H9 (cell line): ENCODE measurements around the gene HDAC6. TPM values are rescaled to one million over a fixed set of nuclear protein-coding genes. Genes with fewer than 3 reads are reported as not detected.

Experiments
- DNase-seq: peaks from one replicate; pipeline ENCODE4 v3.0.0-alpha.2; 2017
- H2AFZ ChIP-seq: one replicate; pipeline ENCODE4 v1.6.1; 2013; ENCODE audit warnings: mild to moderate bottlenecking, low read length, control low read depth, moderate library complexity
- H2AK5ac ChIP-seq: 2 replicates; pipeline ENCODE4 v1.6.1; 2013; ENCODE audit warnings: low read length, control low read depth, mixed read lengths; ENCODE audit not compliant: insufficient read length
- H2BK120ac ChIP-seq: one replicate; pipeline ENCODE4 v1.6.1; 2013; ENCODE audit warnings: low read depth, mild to moderate bottlenecking, low read length, control low read depth, inconsistent platforms; ENCODE audit not compliant: poor library complexity, severe bottlenecking
- H2BK12ac ChIP-seq: 2 replicates; pipeline ENCODE4 v1.6.1; 2013; ENCODE audit warnings: low read length, control low read depth, mixed read lengths, low read depth; ENCODE audit not compliant: insufficient read length
- H2BK15ac ChIP-seq: 2 replicates; pipeline ENCODE4 v1.6.1; 2013; ENCODE audit warnings: low read depth, low read length, control low read depth
- H2BK20ac ChIP-seq: one replicate; pipeline ENCODE4 v1.6.1; 2013; ENCODE audit warnings: low read depth, mild to moderate bottlenecking, low read length, control low read depth, inconsistent platforms; ENCODE audit not compliant: poor library complexity, severe bottlenecking
- H2BK5ac ChIP-seq: 2 replicates; pipeline ENCODE4 v1.6.1; 2013; ENCODE audit warnings: low read length, control low read depth, mixed read lengths; ENCODE audit not compliant: insufficient read length
- H3K14ac ChIP-seq: 2 replicates; pipeline ENCODE4 v1.6.1; 2013; ENCODE audit warnings: low read length, control low read depth; ENCODE audit not compliant: insufficient read depth
- H3K18ac ChIP-seq: 2 replicates; pipeline ENCODE4 v1.6.1; 2013; ENCODE audit warnings: low read depth, mild to moderate bottlenecking, mixed read lengths, low read length, control low read depth; ENCODE audit not compliant: insufficient read length
- H3K23ac ChIP-seq: 2 replicates; pipeline ENCODE4 v1.6.1; 2013; ENCODE audit warnings: low read length, control low read depth, mixed read lengths, low read depth; ENCODE audit not compliant: insufficient read length
- H3K23me2 ChIP-seq: 2 replicates; pipeline ENCODE4 v1.6.1; 2013; ENCODE audit warnings: low read depth, mild to moderate bottlenecking, mixed read lengths, low read length, control low read depth; ENCODE audit not compliant: insufficient read length, poor library complexity, severe bottlenecking
- H3K27ac ChIP-seq: 2 replicates; pipeline ENCODE4 v1.5.1; 2013; ENCODE audit warnings: low read length, control low read depth, mixed read lengths, low read depth; ENCODE audit not compliant: insufficient read length
- H3K27me3 ChIP-seq: 2 replicates; pipeline ENCODE4 v1.6.1; 2013; ENCODE audit warnings: low read length, control low read depth, inconsistent platforms; ENCODE audit not compliant: insufficient read depth
- H3K4ac ChIP-seq: 2 replicates; pipeline ENCODE4 v1.6.1; 2013; ENCODE audit warnings: low read depth, mild to moderate bottlenecking, control low read depth, inconsistent platforms, low read length, moderate library complexity
- H3K4me1 ChIP-seq: 2 replicates; pipeline ENCODE4 v1.6.1; 2013; ENCODE audit warnings: low read length, control low read depth, inconsistent platforms; ENCODE audit not compliant: insufficient read depth
- H3K4me2 ChIP-seq: 2 replicates; pipeline ENCODE4 v1.6.1; 2013; ENCODE audit warnings: low read length, control low read depth, mixed read lengths; ENCODE audit not compliant: insufficient read length, insufficient read depth
- H3K56ac ChIP-seq: 2 replicates; pipeline ENCODE4 v1.6.1; 2013; ENCODE audit warnings: low read depth, mild to moderate bottlenecking, mixed read lengths, low read length, control low read depth; ENCODE audit not compliant: insufficient read length
- H3K79me1 ChIP-seq: 2 replicates; pipeline ENCODE4 v1.6.1; 2013; ENCODE audit warnings: low read depth, mild to moderate bottlenecking, moderate library complexity, low read length, control low read depth, inconsistent platforms; ENCODE audit not compliant: insufficient read depth, poor library complexity, severe bottlenecking
- H3K79me2 ChIP-seq: 2 replicates; pipeline ENCODE4 v1.6.1; 2013; ENCODE audit warnings: low read length, control low read depth, inconsistent platforms; ENCODE audit not compliant: insufficient read depth
- H3K9ac ChIP-seq: 2 replicates; pipeline ENCODE4 v1.6.1; 2013; ENCODE audit warnings: low read length, control low read depth, mixed read lengths; ENCODE audit not compliant: insufficient read length; ENCODE audit errors: extremely low read depth
- H3K9me3 ChIP-seq: one replicate; pipeline ENCODE4 v1.6.1; 2013; ENCODE audit warnings: low read depth, low read length, inconsistent platforms; ENCODE audit not compliant: control insufficient read depth
- H3T11ph ChIP-seq: one replicate; pipeline ENCODE4 v1.6.1; 2013; ENCODE audit warnings: mild to moderate bottlenecking, low read length, control low read depth, inconsistent platforms
- H4K20me1 ChIP-seq: one replicate; pipeline ENCODE4 v1.6.1; 2013; ENCODE audit not compliant: control insufficient read depth, insufficient read length, insufficient read depth
- H4K5ac ChIP-seq: 2 replicates; pipeline ENCODE4 v1.6.1; 2013; ENCODE audit warnings: low read depth, mild to moderate bottlenecking, mixed read lengths, low read length, control low read depth; ENCODE audit not compliant: insufficient read length
- H4K8ac ChIP-seq: replicated peaks from 2 replicates; pipeline ENCODE4 v1.6.1; 2013; ENCODE audit warnings: low read length, control low read depth, mixed read lengths, low read depth; ENCODE audit not compliant: insufficient read length
- H4K91ac ChIP-seq: 2 replicates; pipeline ENCODE4 v1.6.1; 2013; ENCODE audit warnings: low read depth, mild to moderate bottlenecking, moderate library complexity, mixed read lengths, low read length, control low read depth; ENCODE audit not compliant: insufficient read length
- H3K27ac Mint-ChIP-seq, 3 experiments: 2 replicates in 2 of 3; 3 replicates in 1 of 3; pipeline ENCODE4 v1.8.0; 2020 to 2021; ENCODE audit warnings: mixed read lengths in 3 of 3, mild to moderate bottlenecking in 1 of 3, moderate library complexity in 1 of 3
- H3K27me3 Mint-ChIP-seq: 2 replicates; pipeline ENCODE4 v1.8.0; 2021; ENCODE audit warnings: low read depth, mild to moderate bottlenecking, moderate library complexity, mixed read lengths
- H3K36me3 Mint-ChIP-seq, 3 experiments: 2 replicates in 2 of 3; 3 replicates in 1 of 3; pipeline ENCODE4 v1.8.0; 2020 to 2021; ENCODE audit warnings: low read depth in 3 of 3, mixed read lengths in 3 of 3; ENCODE audit not compliant: insufficient read depth in 1 of 3
- H3K4me1 Mint-ChIP-seq, 2 experiments: 2 replicates each; pipeline ENCODE4 v1.8.0; 2020; ENCODE audit warnings: mixed read lengths in 2 of 2
- H3K4me3 Mint-ChIP-seq, 2 experiments: 2 replicates in 1 of 2; 3 replicates in 1 of 2; pipeline ENCODE4 v1.8.0; 2020 to 2021; ENCODE audit warnings: mild to moderate bottlenecking in 2 of 2, mixed read lengths in 2 of 2, moderate library complexity in 1 of 2
- H3K9me3 Mint-ChIP-seq, 2 experiments: 2 replicates in 1 of 2; 3 replicates in 1 of 2; pipeline ENCODE4 v1.8.0; 2020; ENCODE audit warnings: mild to moderate bottlenecking in 2 of 2, mixed read lengths in 2 of 2, moderate library complexity in 1 of 2
- WGBS: extraction: QIAGEN DNeasy Blood & Tissue Kit; methylation state at CpG from one replicate; pipeline ENCODE4 v1.1.7; 2013; ENCODE audit warnings: missing lambda C conversion rate, low lambda C conversion rate, mixed read lengths; ENCODE audit not compliant: insufficient read length; ENCODE audit errors: extremely low coverage; 5-methylcytosine and 5-hydroxymethylcytosine counted together
- total RNA-seq: library from RNA; stranded (reverse); gene quantifications from 2 replicates; pipeline ENCODE4 v1.2.1, GENCODE V29; 2021
- TF ChIP-seq, protein P1 (sequence below): fragments of 200-600 bp; sonication (generic); conservative IDR thresholded peaks from 3 replicates; pipeline ENCODE4 v1.8.0; 2021; ENCODE audit warnings: antibody characterized with exemption, mild to moderate bottlenecking

Gene HDAC6
- total RNA-seq, 1 experiment from 2014 or later = 52.8 TPM

DNA sequence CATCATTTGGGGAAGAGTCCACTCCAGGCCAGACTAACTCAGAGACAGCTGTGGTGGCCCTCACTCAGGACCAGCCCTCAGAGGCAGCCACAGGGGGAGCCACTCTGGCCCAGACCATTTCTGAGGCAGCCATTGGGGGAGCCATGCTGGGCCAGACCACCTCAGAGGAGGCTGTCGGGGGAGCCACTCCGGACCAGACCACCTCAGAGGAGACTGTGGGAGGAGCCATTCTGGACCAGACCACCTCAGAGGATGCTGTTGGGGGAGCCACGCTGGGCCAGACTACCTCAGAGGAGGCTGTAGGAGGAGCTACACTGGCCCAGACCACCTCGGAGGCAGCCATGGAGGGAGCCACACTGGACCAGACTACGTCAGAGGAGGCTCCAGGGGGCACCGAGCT is 21.2 kb downstream of the HDAC6 start:
- Histone ChIP-seq H3K9me3 (peaks cover 20% of the 10 kb centered on the region), H3K56ac (no peak overlapping the region), H4K8ac (no peak overlapping the region), H3K4me2 (no peak overlapping the region), H3K27me3 (no peaks in the 10 kb centered on the region), H3K4ac (no peak overlapping the region), H2AK5ac (no peak overlapping the region), H3K23me2 (no peaks in the 10 kb centered on the region), H2BK20ac (no peak overlapping the region), H2BK12ac (no peak overlapping the region), H2BK15ac (no peak overlapping the region), H2BK5ac (no peak overlapping the region), H2AFZ (no peak overlapping the region), H3K14ac (no peak overlapping the region), H3K9ac (no peak overlapping the region), H3T11ph (no peak overlapping the region), H4K20me1 (no peaks in the 10 kb centered on the region), H3K79me1 (no peaks in the 10 kb centered on the region), H4K5ac (no peak overlapping the region), H2BK120ac (no peak overlapping the region), H3K4me1 (no peaks in the 10 kb centered on the region), H3K23ac (no peak overlapping the region), H4K91ac (no peak overlapping the region), H3K27ac (no peak overlapping the region), H3K18ac (no peak overlapping the region), H3K79me2 (no peaks in the 10 kb centered on the region)
- Mint-ChIP-seq H3K27ac (no peak overlapping the region), H3K4me3 (no peak overlapping the region), H3K27me3 (peaks cover 1% of the 10 kb centered on the region), H3K4me1 (peaks cover 0 to 6% of the 10 kb centered on the region in 2 experiments; a peak in 3 of 4 replicates), H3K9me3 (peaks cover 62 to 82% of the 10 kb centered on the region in 2 experiments), H3K36me3 (peaks cover 32 to 68% (median 53%) of the 10 kb centered on the region in 3 experiments)
- TF ChIP-seq, protein P1, sequence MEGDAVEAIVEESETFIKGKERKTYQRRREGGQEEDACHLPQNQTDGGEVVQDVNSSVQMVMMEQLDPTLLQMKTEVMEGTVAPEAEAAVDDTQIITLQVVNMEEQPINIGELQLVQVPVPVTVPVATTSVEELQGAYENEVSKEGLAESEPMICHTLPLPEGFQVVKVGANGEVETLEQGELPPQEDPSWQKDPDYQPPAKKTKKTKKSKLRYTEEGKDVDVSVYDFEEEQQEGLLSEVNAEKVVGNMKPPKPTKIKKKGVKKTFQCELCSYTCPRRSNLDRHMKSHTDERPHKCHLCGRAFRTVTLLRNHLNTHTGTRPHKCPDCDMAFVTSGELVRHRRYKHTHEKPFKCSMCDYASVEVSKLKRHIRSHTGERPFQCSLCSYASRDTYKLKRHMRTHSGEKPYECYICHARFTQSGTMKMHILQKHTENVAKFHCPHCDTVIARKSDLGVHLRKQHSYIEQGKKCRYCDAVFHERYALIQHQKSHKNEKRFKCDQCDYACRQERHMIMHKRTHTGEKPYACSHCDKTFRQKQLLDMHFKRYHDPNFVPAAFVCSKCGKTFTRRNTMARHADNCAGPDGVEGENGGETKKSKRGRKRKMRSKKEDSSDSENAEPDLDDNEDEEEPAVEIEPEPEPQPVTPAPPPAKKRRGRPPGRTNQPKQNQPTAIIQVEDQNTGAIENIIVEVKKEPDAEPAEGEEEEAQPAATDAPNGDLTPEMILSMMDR = no peak
- WGBS = no CpG with 5 or more reads among the region's 6 CpGs
- DNase-seq = no peak
